HG02852 (cell line): Measurements from ENCODE around the gene PARN.
"Not testable (repeated sequence)": the region's sequence is repeated elsewhere in the genome, so short reads cannot be mapped to it uniquely, and the experiment has no call there.

Experiments used
- ATAC-seq: cut with Tn5 transposase; IDR thresholded peaks from one replicate; pipeline ENCODE4 v1.9.1; 2021; ENCODE audit warnings: mild to moderate bottlenecking, moderate library complexity; ENCODE audit not compliant: unreplicated experiment

PARN gene, protein sequence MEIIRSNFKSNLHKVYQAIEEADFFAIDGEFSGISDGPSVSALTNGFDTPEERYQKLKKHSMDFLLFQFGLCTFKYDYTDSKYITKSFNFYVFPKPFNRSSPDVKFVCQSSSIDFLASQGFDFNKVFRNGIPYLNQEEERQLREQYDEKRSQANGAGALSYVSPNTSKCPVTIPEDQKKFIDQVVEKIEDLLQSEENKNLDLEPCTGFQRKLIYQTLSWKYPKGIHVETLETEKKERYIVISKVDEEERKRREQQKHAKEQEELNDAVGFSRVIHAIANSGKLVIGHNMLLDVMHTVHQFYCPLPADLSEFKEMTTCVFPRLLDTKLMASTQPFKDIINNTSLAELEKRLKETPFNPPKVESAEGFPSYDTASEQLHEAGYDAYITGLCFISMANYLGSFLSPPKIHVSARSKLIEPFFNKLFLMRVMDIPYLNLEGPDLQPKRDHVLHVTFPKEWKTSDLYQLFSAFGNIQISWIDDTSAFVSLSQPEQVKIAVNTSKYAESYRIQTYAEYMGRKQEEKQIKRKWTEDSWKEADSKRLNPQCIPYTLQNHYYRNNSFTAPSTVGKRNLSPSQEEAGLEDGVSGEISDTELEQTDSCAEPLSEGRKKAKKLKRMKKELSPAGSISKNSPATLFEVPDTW

DNA sequence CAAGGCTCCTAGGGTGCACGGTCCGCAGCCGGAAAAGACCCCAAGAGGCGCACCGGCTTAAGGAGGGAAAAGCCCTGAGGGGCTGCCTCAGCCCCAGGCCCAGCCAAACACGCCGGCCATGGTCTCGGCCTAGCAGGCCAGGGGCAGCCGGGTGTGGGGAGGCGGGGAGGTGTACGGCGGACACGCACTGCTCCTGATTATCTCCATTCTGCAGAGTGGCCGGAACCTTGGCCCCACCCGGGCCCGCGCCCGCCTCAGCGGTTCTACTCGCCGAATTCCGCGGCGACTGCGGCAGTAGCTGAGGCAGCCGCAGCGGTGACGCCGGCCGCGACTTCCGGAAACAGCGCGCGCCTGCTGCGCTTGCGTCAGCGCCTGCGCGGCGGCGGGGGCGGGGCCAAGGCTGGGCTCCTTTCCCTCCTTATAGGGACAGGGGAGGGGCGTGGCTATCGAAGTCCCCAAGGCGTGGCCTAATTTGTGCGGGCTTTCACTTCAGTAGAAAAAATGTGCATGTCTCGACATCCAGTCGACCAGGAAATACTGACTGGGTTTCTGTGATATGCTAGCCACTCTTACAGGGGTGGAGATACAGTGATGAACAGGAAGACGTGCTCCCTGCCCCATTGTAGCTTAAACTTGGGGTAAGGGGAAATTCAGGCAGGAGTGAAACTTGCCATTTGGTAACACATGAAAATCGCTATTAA, at the start of gene PARN:
TSS of gene PARN (minus strand) at position 342 of the 701 bp plus-strand sequence. CDS start at position 207, 135 bp downstream.
- ATAC-seq: peak; percentile 46

DNA sequence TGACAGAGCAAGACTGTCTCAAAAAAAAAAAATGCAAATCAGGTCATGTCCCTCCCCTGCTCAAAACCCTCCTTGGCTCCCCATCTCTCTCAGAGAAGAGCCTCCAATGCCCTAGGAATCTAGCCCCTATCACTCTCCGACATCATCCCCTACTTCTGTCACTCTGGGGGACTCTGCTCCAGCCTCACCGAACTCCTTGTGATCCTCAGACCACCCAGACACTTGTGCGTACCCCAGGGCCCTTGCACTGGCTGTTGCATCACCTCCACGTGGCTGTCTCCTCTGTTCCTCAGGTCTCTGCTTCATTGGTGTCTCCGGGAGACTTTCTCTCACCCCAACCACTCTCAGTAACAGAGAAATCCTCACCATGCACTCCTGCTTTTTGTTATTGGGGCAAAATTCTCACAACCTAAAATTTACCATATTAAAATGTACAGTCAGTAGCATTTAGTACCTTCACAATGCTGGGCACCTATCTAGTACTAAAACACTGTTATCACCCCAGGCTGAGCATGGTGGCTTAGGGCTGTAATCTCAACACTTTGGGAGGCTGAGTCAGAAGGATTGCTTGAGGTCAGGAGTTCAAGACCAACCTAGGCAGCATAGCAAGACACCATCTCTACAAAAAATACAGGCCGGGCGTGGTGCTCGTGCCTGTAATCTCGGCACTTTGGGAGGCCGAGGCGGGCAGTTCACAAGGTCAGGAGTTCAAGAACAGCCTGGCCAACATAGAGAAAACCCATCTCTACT, 48.9 kb upstream of the PARN start:
- ATAC-seq: no peak

DNA sequence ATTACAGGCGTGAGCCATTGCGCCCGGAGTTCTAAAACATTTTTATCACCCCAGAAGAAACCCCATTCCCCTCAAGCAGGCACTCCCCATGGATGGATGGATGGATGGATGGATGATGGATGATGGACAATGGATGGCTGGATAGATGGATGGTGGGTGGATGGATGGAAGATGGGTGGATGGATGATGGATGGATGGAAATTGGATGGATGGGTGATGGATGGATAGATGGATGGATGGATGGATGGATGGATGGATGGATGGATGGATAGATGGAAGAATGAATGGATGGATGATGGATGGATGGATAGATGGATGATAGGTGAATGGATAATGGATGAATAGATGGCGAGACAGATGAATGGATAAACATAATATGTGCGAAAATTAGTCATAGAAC, 47.6 kb upstream of the PARN start:
- no peak for ATAC-seq

DNA sequence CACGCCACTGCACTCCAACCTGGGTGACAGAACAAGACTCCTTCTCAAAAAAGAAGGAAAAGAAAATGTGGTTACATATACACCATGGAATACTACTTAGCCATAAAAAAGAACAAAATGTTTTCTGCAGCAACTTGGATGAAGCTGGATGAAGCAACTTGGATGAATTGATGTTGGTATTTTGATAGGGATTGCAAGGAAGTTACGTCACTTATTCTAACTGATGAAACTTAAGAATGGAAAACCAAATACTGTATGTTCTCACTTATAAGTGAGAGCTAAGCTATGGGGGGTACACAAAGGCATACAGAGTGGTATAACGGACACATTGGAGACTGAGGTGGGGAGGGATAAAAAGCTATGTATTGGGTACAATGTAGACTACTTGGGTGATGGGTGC, 46.6 kb upstream of the PARN start:
- no peak for ATAC-seq

DNA sequence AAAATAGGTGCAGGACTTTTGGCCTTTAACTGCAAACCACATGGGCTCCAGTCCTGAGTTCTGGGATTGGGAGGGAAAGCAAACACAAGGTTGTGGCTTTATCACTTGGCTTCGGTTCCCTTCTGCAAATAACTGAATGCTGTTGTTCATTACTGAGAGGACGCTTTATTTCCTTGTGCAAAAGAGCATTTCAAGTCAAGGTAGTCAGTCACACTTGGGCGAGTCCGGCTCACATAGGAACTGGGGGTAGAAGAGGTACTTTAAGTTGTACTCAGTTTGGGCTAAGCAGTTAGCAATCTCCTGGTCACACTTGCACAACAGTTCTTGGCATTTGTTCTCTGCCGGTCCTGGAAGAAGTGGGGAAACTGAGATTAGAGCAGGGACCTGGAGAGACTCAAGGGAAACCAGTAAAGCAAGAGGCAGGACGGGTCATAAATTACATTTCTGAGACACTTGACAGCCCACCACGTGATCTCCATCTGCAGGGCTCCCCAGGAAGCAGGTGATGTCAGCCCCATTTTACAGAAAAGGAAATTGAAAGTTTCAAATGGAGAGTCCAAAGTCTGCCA, 42.4 kb upstream of the PARN start:
- peak; percentile 72 for ATAC-seq

DNA sequence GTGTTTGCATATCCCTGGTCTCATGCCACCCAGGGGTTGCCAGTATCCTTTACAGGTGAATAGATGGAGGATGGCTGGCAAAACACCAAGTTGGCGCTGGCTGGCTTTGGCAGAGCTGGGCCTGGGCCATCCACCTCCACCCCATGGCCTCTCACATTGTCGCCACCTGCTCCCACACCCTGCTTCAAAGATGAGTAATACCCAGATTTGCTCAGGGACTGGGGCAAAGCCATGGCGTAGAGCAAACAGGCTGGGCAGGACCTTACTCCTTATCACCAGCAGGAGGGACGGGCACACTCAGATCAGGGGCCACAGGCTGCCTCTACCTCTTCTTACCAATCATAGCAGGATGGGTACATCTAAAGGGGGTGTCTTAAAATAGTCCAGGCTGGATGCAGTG, 39.7 kb upstream of the PARN start:
- no peak for ATAC-seq

DNA sequence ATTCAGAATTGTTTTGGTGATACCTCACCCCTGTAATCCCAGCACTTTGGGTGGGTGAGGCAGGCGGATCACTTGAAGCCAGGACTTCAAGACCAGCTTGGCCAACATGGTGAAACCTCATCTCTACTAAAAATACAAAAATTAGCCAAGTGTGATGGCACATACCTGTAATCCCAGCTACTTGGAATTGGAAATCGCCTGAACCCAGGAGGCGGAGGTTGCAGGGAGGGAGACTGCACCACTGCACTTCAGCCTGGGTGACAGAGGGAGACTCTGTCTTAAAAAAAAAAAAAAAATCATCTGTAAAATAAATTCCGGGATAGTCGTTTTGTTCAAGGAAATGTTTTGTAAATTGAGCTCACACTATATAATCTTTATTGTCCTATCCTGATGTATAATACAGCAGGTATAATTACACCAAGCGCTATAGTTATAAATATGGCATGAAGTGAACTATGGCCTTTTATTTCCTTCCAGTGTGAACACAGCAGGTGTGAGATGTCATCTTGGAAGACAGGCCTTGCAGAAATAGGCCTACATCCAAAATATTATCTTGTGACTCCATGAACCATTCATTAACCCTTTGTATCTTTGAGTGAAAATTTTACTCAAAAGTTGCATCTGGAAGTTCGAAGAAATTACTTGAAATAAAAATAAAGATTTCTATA, 38.6 kb upstream of the PARN start:
- no peak for ATAC-seq

DNA sequence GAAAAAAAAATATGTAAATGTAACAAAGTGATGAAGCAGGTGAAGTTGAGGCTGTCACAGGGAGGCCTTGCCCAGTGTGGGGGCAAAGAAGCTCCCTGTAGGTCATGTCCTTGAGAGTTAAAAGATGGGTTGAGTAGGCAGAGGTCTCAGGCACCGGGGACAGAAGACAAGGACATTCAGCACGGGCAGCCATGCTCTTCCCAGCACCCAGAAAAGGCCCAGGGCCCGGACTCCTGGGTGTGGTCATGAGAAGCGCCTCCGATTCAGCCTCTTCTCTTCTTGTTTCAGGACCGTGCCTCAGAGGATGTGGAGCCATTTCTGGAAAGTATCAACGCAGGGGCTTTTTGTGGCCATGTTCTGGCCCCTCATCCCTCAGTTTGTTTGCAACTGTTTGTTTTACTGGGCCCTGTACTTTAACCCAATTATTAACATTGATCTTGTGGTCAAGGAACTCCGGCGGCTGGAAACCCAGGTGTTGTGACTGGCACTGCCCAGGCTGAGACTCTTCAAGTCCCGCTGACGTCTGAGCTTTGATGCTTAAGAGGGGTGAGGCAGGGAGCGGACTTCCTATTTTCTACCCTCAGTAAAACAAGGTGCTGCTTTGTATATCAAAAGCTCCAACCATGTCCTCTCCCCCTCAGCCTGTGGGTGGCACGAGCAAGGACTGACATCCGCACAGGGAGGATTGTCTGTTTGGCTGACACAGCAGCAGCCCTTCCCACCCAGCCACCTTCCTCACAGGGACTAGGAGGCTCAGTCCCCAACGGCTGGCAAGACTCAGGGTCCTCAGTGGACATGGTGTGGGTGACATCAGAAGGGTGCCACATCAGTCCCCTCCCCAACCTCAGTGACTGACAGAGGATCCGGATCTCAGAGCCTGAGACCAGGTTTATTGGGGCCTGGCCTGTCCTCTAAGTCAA, 37.5 kb upstream of the PARN start:
- no peak for ATAC-seq

DNA sequence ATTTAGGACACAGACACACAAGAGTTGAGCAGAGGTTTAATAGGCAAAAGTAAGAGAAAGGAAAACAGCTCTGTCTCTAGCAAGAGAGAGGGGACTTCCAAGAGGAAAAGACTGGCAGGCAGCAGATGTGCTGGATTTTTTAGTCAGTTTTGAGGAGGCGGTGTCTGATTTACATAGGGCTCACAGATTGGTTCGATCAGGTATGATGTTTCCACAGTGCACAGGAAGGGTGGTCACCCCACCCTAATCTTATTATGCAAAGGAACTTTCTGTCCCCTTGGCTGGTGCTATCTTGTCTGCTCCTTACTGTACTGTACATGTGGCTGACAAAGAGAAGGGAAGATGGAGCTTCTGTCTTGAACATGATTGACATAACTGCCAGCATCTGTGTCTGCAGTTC, 28.0 kb upstream of the PARN start:
- peak; percentile 83 for ATAC-seq

DNA sequence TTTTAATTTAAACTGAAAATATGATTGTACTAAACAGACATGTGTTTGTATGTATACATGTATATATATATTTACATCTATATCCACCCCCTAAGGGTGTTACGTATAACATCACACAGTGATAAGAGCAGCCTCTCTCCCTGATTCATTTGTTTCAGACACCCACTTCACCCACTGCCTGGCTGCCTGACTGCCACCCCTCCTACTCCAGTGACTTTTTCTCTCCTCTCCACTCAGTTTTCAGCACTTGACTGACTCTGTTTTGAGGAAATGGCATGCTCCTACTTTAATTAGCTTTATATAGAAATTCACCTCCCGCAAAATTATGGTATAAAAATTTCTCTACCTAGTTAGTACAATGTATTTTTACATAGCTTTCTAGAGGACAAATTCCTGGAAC, 22.7 kb upstream of the PARN start:
- ATAC-seq: no peak

DNA sequence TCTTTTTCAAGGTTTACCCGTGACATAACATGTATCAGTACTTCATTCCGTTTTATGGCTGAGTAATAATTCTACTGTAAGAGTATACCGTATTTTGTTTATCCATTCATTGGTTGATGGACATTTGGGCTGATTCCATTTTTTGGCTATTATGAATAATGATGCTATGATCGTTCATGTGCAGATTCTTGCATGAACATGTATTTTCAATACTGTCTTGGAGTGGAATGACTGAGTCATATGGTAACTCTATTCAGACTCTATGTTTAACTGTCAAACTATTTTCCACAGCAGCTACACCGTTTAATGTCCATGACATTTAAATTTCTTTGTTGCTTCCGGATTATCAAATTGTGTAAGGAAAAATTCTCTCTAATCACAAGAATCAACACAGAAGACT, 20.6 kb upstream of the PARN start:
- ATAC-seq: no peak

DNA sequence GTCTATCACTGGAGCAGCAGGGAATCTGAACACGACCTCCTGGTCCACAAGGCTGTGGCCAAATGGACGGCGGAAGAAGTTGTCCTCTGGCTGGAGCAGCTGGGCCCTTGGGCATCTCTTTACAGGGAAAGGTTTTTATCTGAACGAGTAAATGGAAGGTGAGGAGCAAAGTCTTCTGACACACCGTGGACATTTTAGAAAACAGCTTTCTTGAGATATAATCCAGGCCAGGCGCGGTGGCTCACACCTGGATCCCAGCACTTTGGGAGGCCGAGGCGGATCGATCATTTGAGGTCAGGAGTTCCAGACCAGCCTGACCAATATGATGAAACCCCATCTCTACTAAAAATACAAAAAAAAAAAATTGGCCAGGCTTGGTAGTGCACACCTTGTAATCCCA, 19.8 kb upstream of the PARN start:
- no peak for ATAC-seq

DNA sequence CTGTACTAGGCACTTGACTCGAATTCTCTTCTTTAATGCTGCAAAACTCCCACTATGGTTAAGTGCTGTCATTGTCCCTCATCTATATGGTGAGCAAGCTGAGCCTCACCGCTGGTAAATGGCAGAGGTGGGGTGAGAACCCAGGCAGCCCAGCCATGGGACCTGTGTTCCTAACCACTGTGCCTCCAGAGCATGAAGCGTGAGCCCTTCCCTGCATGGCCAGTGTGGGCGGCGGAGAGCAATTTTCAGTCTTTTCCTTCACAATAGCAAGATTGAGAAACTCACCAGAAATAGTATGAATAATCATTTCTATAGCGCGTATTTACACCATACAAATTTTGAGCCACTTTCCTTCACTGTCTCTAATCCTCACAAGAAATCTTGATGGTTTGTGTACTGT, 11.9 kb upstream of the PARN start:
- no peak for ATAC-seq

DNA sequence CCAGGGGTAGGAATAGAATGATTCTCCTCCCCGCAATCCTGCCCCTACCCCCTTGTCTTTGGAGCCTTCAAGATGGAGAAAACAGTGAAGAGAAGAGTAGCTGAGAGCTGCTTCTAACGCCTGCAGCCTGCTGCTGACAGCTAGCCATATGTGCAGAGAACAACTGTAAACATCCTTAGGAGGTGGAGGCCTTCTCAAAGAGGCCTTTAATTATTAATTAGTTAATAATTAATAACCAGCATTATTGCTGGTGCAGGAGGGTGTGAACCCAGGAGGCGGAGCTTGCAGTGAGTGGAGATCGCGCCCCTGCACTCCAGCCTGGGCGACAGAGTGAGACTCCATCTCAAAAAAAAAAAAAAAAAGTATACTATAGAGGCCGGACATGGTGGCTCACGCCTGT, 11.1 kb upstream of the PARN start:
- ATAC-seq: no peak

DNA sequence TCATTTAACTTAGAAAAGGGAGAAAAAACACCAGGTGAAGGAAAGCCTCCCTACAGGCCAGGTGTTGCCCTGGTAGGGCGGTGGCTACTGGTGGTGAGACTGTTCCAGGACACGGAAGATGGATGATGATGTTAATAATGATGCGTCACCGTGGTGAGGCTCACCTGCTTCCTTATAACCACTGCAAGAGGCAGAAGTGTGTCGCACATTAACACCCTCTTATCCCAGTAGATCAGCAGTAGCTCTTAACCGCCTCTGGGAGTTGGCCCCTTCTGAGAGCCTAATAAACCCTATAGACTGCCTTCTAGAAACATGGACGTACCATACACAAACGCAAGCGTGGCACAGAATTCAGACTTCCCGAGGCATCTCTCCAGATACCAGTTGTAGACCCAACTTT, 10.5 kb upstream of the PARN start:
- no peak for ATAC-seq

DNA sequence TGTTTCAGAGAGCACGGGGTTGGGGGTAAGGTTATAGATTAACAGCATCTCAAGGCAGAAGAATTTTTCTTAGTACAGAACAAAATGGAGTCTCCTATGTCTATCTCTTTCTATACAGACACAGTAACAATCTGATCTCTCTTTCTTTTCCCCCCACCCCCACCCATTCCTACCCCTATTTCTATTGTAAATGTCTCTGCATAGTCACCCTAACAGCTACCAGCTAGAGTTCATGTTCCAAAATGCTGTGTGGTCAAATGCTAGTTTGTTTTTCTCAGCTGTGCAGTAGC, 6.8 kb upstream of the PARN start:
- not testable (repeated sequence) for ATAC-seq

DNA sequence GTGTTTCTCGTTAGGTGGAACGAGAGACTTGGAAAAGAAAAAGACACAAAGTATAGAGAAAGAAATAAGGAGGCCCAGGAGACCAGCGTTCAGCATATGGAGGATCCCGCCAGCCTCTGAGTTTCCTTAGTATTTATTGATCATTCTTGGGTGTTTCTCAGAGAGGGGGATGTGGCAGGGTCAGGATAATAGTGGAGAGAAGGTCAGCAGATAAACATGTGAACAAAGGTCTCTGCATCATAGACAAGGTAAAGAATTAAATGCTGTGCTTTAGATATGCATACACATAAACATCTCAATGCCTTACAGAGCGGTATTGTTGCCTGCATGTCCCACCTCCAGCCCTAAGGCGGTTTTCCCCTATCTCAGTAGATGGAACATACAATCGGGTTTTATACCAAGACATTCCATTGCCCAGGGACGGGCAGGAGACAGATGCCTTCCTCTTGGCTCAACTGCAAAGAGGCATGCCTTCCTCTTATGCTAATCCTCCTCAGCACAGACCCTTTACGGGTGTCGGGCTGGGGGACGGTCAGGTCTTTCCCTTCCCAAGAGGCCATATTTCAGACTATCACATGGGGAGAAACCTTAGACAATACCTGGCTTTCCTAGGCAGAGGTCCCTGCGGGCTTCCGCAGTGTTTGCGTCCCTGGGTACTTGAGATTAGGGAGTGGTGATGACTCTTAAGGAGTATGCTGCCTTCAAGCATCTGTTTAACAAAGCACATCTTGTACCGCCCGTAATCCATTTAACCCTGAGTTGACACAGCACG, 6.3 kb upstream of the PARN start:
- ATAC-seq: not testable (repeated sequence)

DNA sequence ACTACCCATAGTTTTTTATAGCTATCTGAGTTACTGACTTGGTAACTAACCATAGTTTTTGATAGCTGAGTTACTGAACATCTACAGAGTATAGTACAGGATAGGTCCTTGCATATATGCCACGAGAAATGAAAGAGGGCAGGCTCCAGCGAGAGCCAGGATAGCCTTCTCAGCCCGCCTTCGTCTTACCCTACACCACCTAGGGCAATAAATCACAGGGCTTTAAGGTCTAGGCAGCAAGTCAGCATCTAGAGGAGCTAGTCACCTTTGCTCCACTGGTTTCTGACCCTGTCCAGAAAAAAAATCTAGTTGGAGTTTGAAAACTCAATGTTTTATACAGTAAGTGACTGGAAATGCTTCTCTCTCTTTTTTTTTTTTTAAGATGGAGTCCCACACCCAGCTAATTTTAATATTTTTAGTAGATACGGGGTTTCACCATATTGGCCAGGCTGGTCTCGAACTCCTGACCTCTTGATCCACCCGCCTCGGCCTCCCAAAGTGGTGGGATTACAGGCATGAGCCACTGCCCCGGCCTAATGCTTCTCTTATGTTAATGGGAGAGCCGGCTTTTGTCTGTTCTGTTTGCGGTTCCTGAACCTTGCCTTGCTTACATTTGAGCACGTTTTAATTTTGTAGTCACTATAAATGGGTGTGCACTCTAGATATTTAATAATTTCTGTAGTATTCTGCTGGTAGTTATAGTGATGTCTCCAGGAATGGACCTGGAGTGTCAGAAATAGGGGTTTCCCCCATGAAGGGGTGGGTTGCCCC, 5.5 kb upstream of the PARN start:
- ATAC-seq: no peak
